Muscle layer of duodenum (tissue), 2 donors: ENCODE measurements around the gene COL6A1.

Source experiments
- H3K27ac ChIP-seq: one replicate; pipeline ENCODE4 v1.7.0; 2013; ENCODE audit warnings: mild to moderate bottlenecking, low read length
- H3K27me3 ChIP-seq: one replicate; pipeline ENCODE4 v1.7.0; 2013; ENCODE audit warnings: low read depth, mild to moderate bottlenecking, control low read depth, low read length
- H3K36me3 ChIP-seq, 2 donors: one replicate each; pipeline ENCODE4 v1.7.0; 2013; ENCODE audit warnings: low read length in 2 of 2, control low read depth in 1 of 2, mild to moderate bottlenecking in 1 of 2; ENCODE audit not compliant: insufficient read depth in 2 of 2, control insufficient read depth in 1 of 2
- H3K4me1 ChIP-seq, 2 donors: one replicate each; pipeline ENCODE4 v1.7.0; 2013; ENCODE audit warnings: low read length in 2 of 2, mild to moderate bottlenecking in 2 of 2, control low read depth in 1 of 2, moderate library complexity in 1 of 2; ENCODE audit not compliant: insufficient read depth in 2 of 2, control insufficient read depth in 1 of 2
- H3K4me3 ChIP-seq, 2 donors: one replicate each; pipeline ENCODE4 v1.7.0; 2013; ENCODE audit warnings: low read length in 2 of 2, low read depth in 1 of 2, mild to moderate bottlenecking in 1 of 2
- H3K9me3 ChIP-seq, 2 donors: one replicate each; pipeline ENCODE4 v1.7.0; 2013; ENCODE audit warnings: low read length in 2 of 2, control low read depth in 1 of 2, mild to moderate bottlenecking in 1 of 2; ENCODE audit not compliant: control insufficient read depth in 1 of 2
- donor health status: healthy.

COL6A1 gene

DNA sequence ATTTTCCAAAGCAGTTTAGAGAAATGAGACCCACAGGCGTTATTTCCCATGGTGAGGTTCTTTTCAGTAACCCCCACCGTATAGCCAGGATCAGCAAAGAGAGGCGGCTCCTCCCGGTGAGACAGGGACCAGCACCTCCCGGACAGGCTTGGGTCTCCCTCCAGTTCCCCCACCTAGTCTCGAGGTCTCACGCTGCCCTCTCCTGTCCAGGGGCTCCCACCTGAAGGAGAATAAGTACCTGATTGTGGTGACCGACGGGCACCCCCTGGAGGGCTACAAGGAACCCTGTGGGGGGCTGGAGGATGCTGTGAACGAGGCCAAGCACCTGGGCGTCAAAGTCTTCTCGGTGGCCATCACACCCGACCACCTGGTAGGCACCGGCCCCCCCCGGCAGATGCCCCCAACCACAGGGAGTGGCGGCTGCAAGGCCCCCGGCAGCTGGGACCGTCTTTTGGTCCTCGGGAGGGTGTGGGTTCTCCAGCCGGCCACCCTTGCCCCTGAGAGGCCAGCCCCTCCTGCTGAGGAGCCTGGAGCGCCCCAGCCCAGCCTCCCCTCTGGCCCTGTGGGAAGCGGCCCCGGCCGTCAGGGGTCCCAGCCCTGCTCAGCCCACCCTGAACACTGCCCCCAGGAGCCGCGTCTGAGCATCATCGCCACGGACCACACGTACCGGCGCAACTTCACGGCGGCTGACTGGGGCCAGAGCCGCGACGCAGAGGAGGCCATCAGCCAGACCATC lies 4.9 kb downstream of the COL6A1 start:
- H3K4me1 ChIP-seq = peaks cover 0 to 36% of the 10 kb centered on the region in 2 donors

GRCh38 chr21:45987121-45987711 lies 5.6 kb downstream of the COL6A1 start:
- no peak overlapping the region for H3K4me3 ChIP-seq
- peaks cover 0 to 39% of the 10 kb centered on the region in 2 donors for H3K4me1 ChIP-seq
- peaks cover 5 to 61% of the 10 kb centered on the region in 2 donors for H3K36me3 ChIP-seq
- no peak overlapping the region for H3K27ac ChIP-seq
- no peaks in the 10 kb centered on the region for H3K9me3 ChIP-seq
- H3K27me3 ChIP-seq = no peaks in the 10 kb centered on the region

More for the DNA sequence above, 4.9 kb downstream of the COL6A1 start:
- Histone ChIP-seq H3K27ac (no peak overlapping the region), H3K27me3 (no peaks in the 10 kb centered on the region), H3K36me3 (peaks cover 3 to 54% of the 10 kb centered on the region in 2 donors), H3K4me3 (peak overlapping the region in 1 of 2 donors; percentile 8), H3K9me3 (no peaks in the 10 kb centered on the region)

- peaks cover 0 to 49% of the 10 kb centered on the region in 2 donors for H3K4me1 ChIP-seq
- no peak overlapping the region for H3K27ac ChIP-seq
- no peaks in the 10 kb centered on the region for H3K9me3 ChIP-seq
- no peaks in the 10 kb centered on the region for H3K27me3 ChIP-seq
- no peak overlapping the region for H3K4me3 ChIP-seq
- peaks cover 9 to 70% of the 10 kb centered on the region in 2 donors for H3K36me3 ChIP-seq
Measured at GRCh38 chr21:45988366-45989347, 7.1 kb downstream of the COL6A1 start.

GRCh38 chr21:45989355-45990048 lies 7.9 kb downstream of the COL6A1 start:
- Histone ChIP-seq H3K27me3 (no peaks in the 10 kb centered on the region), H3K4me3 (no peak overlapping the region), H3K27ac (no peak overlapping the region), H3K9me3 (no peaks in the 10 kb centered on the region), H3K36me3 (peaks cover 9 to 76% of the 10 kb centered on the region in 2 donors), H3K4me1 (peaks cover 0 to 45% of the 10 kb centered on the region in 2 donors)

GRCh38 chr21:45990049-45990711 lies 8.6 kb downstream of the COL6A1 start:
- no peak overlapping the region for H3K27ac ChIP-seq

GRCh38 chr21:45990741-45991605 lies 9.4 kb downstream of the COL6A1 start:
- H3K27ac ChIP-seq = no peak overlapping the region
- peaks cover 9 to 74% of the 10 kb centered on the region in 2 donors for H3K36me3 ChIP-seq
- no peaks in the 10 kb centered on the region for H3K27me3 ChIP-seq
- no peak overlapping the region for H3K4me3 ChIP-seq
- peaks cover 0 to 36% of the 10 kb centered on the region in 2 donors for H3K4me1 ChIP-seq
- H3K9me3 ChIP-seq = no peaks in the 10 kb centered on the region

More at GRCh38 chr21:45990049-45990711, 8.6 kb downstream of the COL6A1 start:
- no peak overlapping the region for H3K4me3 ChIP-seq
- peaks cover 0 to 44% of the 10 kb centered on the region in 2 donors for H3K4me1 ChIP-seq
- peaks cover 9 to 80% of the 10 kb centered on the region in 2 donors for H3K36me3 ChIP-seq
- no peaks in the 10 kb centered on the region for H3K9me3 ChIP-seq
- H3K27me3 ChIP-seq = no peaks in the 10 kb centered on the region

DNA sequence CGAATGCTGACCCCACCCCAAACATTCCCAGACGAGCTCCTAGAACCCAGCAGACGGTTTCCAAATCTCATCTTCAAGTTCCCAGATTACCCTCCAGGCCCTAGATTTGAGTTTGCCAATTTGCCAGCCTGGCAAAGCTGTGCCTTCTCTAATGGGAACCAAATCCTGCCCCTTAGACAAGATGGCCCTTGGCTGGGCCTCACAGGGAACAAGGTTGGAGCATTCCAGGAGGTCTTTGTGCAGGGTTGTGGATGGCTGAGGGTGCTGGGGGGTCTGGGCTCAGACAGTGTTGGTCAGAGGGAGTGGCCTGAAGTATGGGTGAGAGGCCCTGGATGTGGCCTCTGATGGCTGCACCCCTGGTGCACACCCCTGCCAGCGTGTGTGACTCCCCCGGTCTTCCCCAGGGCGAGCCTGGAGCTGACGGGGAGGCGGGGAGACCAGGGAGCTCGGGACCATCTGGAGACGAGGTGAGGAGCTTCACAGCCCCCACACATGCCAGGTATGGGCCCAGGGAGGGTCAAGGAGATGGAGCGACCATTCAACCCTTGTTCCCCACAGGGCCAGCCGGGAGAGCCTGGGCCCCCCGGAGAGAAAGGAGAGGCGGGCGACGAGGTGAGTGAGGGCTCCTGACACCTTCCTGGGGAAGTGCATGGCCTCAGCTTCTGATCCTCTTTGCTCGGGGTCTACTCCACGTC lies 10.2 kb downstream of the COL6A1 start:
- Histone ChIP-seq H3K4me3 (no peak overlapping the region), H3K9me3 (no peaks in the 10 kb centered on the region), H3K4me1 (peaks cover 0 to 31% of the 10 kb centered on the region in 2 donors), H3K27ac (no peak overlapping the region), H3K27me3 (no peaks in the 10 kb centered on the region), H3K36me3 (peaks cover 9 to 71% of the 10 kb centered on the region in 2 donors)

- peaks cover 5 to 69% of the 10 kb centered on the region in 2 donors for H3K36me3 ChIP-seq
- H3K27me3 ChIP-seq = no peaks in the 10 kb centered on the region
- H3K9me3 ChIP-seq = no peaks in the 10 kb centered on the region
- no peak overlapping the region for H3K27ac ChIP-seq
- H3K4me1 ChIP-seq = peaks cover 0 to 23% of the 10 kb centered on the region in 2 donors
- no peak overlapping the region for H3K4me3 ChIP-seq
Measured at GRCh38 chr21:45992301-45993209, 11.0 kb downstream of the COL6A1 start.
